Activated CD8-positive, alpha-beta memory T cell treated with anti-CD3 and anti-CD28 coated beads, Interleukin-2, amount 10 ng/mL, durations not matched to agents 7 days and 5 days (primary cell): ENCODE measurements around the gene HMGCS2. TPM values are rescaled to one million over a fixed set of nuclear protein-coding genes. Genes with fewer than 3 reads are reported as not detected.
"Not testable (repeated sequence)": the region's sequence is repeated elsewhere in the genome, so short reads cannot be mapped to it uniquely, and the experiment has no call there.

Source experiments
- ATAC-seq: fragments of 150-1000 bp; cut with Tn5 transposase; one replicate; pipeline ENCODE4 v1.10.0; 2021; ENCODE audit warnings: moderate library complexity
- CTCF ChIA-PET: fragments of 350-600 bp; sonication (Branson Sonifier 250); formaldehyde crosslinking; loops from one replicate; lab custom pipeline; 2021; ENCODE audit warnings: antibody characterized with exemption; lab: Charles Lee
- DNase-seq: peaks from one replicate; pipeline ENCODE4 v3.0.0-alpha.2; 2020
- H3K27ac Mint-ChIP-seq: one replicate; pipeline ENCODE4 v1.8.0; 2021; ENCODE audit warnings: mild to moderate bottlenecking, mixed read lengths
- H3K27me3 Mint-ChIP-seq: one replicate; pipeline ENCODE4 v1.8.0; 2021; ENCODE audit warnings: mixed read lengths
- H3K36me3 Mint-ChIP-seq: one replicate; pipeline ENCODE4 v1.8.0; 2021; ENCODE audit warnings: mild to moderate bottlenecking, mixed read lengths
- H3K4me1 Mint-ChIP-seq: one replicate; pipeline ENCODE4 v1.8.0; 2021; ENCODE audit warnings: mixed read lengths
- H3K4me3 Mint-ChIP-seq: one replicate; pipeline ENCODE4 v1.8.0; 2021; ENCODE audit warnings: mild to moderate bottlenecking, moderate library complexity, mixed read lengths
- H3K9me3 Mint-ChIP-seq: one replicate; pipeline ENCODE4 v1.8.0; 2022; ENCODE audit warnings: low read depth, mixed read lengths
- total RNA-seq, 2 experiments: library from RNA; stranded (reverse); gene quantifications; one replicate each; pipeline ENCODE4 v1.2.3, GENCODE V29; 2021

Gene HMGCS2
- total RNA-seq, 2 experiments from 2014 or later: not detected

DNA sequence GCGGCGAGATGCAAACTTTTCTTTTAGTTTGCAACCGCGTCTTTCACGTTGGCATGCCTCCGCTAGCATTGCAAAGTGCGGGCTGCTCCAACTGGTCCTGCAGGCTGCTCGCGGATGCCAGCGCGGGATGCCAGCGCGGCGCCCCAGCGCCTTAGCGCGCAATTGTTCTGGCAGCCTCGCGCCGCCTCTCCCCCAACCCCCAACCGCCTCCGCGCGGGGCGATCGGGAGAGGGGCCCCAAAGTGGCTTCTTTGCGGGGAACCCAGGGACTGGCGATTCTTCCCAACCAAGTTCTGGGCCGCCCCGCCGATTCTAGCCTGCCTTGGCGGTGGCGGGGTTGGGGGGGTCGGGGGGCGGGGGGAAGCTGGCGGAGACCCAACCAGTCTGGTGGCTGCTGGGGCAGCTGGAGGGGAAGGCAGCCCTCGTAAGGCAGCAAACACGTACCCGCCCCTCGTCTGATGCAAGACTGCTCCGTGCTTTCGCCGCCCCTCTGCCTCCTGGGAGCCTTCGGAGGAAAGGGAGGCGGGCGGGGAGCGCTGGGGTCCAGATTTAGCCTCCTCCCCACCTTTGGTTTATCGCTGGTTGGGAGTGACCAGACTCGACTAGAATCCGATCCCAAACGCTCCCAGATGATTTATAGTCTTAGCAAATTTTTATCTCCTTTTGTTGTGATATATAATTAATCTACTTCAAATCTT is 56.2 kb downstream of the HMGCS2 start:
- H3K36me3 Mint-ChIP-seq: peaks cover 18% of the 10 kb centered on the region
- ATAC-seq: peak; percentile 63
- no peaks in the 10 kb centered on the region for H3K9me3 Mint-ChIP-seq
- H3K27me3 Mint-ChIP-seq: peaks cover 38% of the 10 kb centered on the region
- peak overlapping the region; percentile 86 for H3K27ac Mint-ChIP-seq
- H3K4me3 Mint-ChIP-seq: peak overlapping the region; percentile 97
- CTCF ChIA-PET: interaction anchor here (2.7 kb wide), 1 partner anchor 37 kb away, joined by 8 read pairs; no protein-coding TSS in a partner anchor
- DNase-seq: peak; percentile 79
- peaks cover 40% of the 10 kb centered on the region for H3K4me1 Mint-ChIP-seq

DNA sequence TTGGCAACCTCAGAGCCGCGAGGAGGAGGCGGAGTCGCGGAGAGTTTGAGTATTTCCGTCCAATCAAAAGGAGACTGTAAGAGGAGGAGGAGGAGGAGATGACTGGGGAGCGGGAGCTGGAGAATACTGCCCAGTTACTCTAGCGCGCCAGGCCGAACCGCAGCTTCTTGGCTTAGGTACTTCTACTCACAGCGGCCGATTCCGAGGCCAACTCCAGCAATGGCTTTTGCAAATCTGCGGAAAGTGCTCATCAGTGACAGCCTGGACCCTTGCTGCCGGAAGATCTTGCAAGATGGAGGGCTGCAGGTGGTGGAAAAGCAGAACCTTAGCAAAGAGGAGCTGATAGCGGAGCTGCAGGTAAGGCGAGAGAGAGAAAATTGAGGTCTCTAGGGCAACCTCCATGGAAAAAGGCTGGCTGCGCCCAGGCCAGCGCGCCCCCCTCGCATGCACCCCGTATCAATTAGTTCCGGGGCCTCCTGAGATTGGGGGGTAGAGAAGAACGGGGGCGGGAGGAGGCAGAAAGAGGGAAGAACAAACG is 56.8 kb downstream of the HMGCS2 start, which contains the start of gene PHGDH:
Gene PHGDH, plus strand, starts transcription at position 131 of the 538 bp plus-strand sequence. Its CDS starts 89 bp downstream, at position 220.
- H3K36me3 Mint-ChIP-seq: peaks cover 18% of the 10 kb centered on the region
- peak within 1 kb of the TSS; percentile 86 for H3K27ac Mint-ChIP-seq
- peaks cover 41% of the 10 kb centered on the region for H3K27me3 Mint-ChIP-seq

DNA sequence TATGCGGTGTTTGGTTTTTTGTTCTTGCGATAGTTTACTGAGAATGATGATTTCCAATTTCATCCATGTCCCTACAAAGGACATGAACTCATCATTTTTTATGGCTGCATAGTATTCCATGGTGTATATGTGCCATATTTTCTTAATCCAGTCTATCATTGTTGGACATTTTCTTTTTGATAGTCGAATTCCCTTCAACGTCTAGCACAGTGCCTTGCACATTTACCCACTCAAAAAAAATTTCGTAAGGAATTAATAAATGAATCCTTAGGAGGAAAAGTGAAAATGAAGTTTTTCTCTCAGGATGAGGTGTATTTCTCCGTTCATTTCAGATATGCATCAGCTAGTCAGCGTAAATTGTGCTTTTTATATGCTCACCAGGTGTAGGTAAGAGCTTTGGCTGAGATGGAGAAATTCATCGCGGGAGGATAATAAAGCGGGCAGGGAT is 57.3 kb downstream of the HMGCS2 start:
- not testable (repeated sequence) for ATAC-seq, H3K9me3 Mint-ChIP-seq, DNase-seq
- peaks cover 18% of the 10 kb centered on the region for H3K36me3 Mint-ChIP-seq
- H3K27me3 Mint-ChIP-seq: peaks cover 41% of the 10 kb centered on the region
- peak overlapping the region; percentile 86 for H3K27ac Mint-ChIP-seq
- H3K4me1 Mint-ChIP-seq: peaks cover 36% of the 10 kb centered on the region
- H3K4me3 Mint-ChIP-seq: peak overlapping the region; percentile 97
- CTCF ChIA-PET: interaction anchor here (0.6 to 2.7 kb wide), 2 partner anchors 36 to 436 kb away, joined by 3 to 8 read pairs; no protein-coding TSS in a partner anchor

More for the DNA sequence above, 56.8 kb downstream of the HMGCS2 start, which contains the start of gene PHGDH:
- Mint-ChIP-seq H3K4me1 (peaks cover 39% of the 10 kb centered on the region), H3K9me3 (no peaks in the 10 kb centered on the region), H3K4me3 (peak within 1 kb of the TSS; percentile 97)
- ATAC-seq: peak; percentile 88
- peak; percentile 80 for DNase-seq
- CTCF ChIA-PET: interaction anchor here (0.6 to 2.7 kb wide), 2 partner anchors 37 to 436 kb away, joined by 3 to 8 read pairs; no protein-coding TSS in a partner anchor

DNA sequence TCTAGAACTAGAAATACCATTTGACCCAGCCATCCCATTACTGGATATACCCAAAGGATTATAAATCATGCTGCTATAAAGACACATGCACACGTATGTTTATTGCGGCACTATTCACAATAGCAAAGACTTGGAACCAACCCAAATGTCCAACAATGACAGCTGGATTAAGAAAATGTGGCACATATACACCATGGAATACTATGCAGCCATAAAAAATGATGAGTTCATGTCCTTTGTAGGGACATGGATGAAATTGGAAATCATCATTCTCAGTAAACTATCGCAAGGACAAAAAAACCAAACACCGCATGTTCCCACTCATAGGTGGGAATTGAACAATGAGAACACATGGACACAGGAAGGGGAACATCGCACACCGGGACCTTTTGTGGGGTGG is 62.1 kb downstream of the HMGCS2 start:
- Mint-ChIP-seq H3K27me3 (peaks cover 53% of the 10 kb centered on the region), H3K9me3 (peaks cover 11% of the 10 kb centered on the region)
- CTCF ChIA-PET, H3K36me3 Mint-ChIP-seq, H3K4me3 Mint-ChIP-seq, ATAC-seq, H3K4me1 Mint-ChIP-seq, DNase-seq, H3K27ac Mint-ChIP-seq: not testable (repeated sequence)

DNA sequence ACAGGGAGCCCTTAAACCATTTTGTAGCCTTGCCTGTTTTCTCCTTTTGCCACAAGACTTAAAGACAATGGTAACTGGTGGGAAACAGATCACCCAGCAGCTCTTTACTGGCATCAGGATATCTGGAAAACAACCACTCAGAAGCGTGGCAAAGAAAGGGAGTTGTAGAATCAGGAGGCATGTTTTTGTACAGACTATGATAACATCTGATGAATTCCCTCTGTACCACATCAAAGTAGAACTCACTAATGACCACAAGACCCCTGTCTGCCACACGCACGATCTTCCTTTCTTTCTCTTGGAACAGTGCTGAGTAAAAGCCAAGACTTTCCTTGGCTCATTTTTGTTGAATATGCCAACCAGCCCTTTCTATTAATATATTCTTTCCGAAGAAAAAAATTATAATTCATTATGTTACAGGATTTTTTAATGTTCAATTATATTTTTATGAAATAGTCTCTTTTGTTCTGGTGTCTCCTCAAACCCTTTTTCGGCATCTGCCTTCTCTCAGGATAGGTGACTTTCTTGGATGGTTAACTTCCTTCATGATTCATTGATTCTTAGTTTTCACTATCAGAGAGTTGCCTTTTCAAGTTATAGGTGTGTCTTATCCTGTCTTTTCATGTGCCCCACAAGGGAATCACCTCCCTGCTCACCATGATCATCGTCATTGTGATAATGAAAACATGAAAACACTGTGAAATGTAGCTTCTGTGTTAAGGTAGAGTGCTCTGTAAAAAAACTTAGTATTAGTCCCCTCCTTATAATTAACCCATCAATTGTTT is 64.8 kb downstream of the HMGCS2 start:
- DNase-seq (no peak), ATAC-seq (no peak)
- H3K36me3 Mint-ChIP-seq: peaks cover 4% of the 10 kb centered on the region
- peaks cover 17% of the 10 kb centered on the region for H3K9me3 Mint-ChIP-seq
- peaks cover 42% of the 10 kb centered on the region for H3K27me3 Mint-ChIP-seq
- CTCF ChIA-PET: interaction anchor here (0.6 kb wide), 1 partner anchor 40 kb away, joined by 3 read pairs; no protein-coding TSS in a partner anchor
- no peak overlapping the region for H3K27ac Mint-ChIP-seq
- no peak overlapping the region for H3K4me3 Mint-ChIP-seq
- H3K4me1 Mint-ChIP-seq: no peaks in the 10 kb centered on the region

DNA sequence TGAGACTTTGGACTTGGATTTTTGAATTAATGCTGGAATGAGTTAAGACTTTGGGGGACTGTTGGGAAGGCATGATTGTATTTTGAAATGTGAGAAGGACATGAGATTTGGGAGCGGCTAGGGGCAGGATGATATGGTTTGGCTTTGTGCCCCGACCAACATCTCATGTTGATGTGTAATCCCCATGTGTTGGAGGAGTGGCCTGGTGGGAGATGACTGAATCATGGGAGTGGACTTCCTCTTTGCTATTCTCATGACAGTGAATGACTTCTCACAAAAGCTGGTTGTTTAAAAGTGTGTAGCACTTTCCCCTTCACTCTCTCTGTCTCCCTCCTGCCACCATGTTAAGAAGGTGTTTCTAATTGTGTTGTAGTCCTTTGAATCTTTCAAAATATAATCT is 66.3 kb downstream of the HMGCS2 start:
- Mint-ChIP-seq H3K9me3 (peaks cover 17% of the 10 kb centered on the region), H3K4me3 (no peak overlapping the region), H3K36me3 (peaks cover 4% of the 10 kb centered on the region), H3K27ac (no peak overlapping the region), H3K27me3 (peaks cover 40% of the 10 kb centered on the region), H3K4me1 (no peaks in the 10 kb centered on the region)
- no peak for DNase-seq
- CTCF ChIA-PET: no interaction called here
- no peak for ATAC-seq

DNA sequence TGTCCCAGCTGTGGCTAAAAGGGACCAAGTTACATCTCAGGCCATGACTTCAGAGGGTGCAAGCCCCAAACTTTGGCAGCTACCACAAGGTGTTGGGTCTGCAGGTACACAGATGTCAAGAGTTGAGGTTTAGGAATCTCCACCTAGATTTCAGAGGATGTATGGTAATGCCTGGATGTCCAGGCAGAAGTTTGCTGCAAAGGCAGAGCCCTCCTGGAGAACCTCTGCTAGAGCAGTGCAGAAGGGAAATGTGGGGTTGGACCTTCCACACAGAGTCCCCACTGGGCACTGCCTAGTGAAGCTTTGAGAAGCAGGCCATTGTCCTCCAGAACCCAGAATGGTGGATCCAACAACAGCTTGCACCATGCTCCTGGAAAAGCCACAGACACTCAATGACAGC is 67.0 kb downstream of the HMGCS2 start:
- Mint-ChIP-seq H3K36me3 (peaks cover 4% of the 10 kb centered on the region), H3K4me3 (no peak overlapping the region), H3K27ac (no peak overlapping the region), H3K27me3 (peaks cover 37% of the 10 kb centered on the region), H3K4me1 (no peaks in the 10 kb centered on the region), H3K9me3 (peaks cover 17% of the 10 kb centered on the region)
- CTCF ChIA-PET: no interaction called here
- DNase-seq (no peak), ATAC-seq (no peak)

DNA sequence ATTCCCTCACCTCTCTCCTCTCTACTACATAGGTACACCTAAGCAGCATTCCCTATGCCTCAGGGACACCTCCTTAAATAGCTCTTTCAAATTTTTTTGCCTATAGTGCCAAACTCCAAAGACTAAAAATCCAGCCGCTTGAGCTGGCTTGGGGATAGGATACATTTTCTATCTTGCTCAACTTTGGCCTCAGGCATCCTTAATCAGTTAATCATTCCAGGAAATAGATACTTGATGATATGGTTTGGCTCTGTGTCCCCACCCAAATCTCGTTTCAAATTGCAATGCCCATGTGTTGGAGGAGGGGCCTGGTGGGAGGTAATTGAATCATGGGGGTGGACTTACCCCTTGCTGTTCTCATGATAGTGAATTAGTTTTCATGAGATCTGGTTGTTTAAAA is 68.4 kb downstream of the HMGCS2 start:
- no peak for DNase-seq
- peaks cover 45% of the 10 kb centered on the region for H3K27me3 Mint-ChIP-seq
- peaks cover 4% of the 10 kb centered on the region for H3K36me3 Mint-ChIP-seq
- CTCF ChIA-PET: no interaction called here
- peaks cover 17% of the 10 kb centered on the region for H3K9me3 Mint-ChIP-seq
- H3K4me3 Mint-ChIP-seq: no peak overlapping the region
- no peak overlapping the region for H3K27ac Mint-ChIP-seq
- no peak for ATAC-seq
- no peaks in the 10 kb centered on the region for H3K4me1 Mint-ChIP-seq

Other genes starting within 250 kb of the HMGCS2 start
- gene ZNF697, start 120.6 kb downstream of the HMGCS2 start, total RNA-seq: under 1 TPM; 0.06 to 0.47 TPM
- 100 to 1,000 TPM; 165 to 209 TPM for gene PHGDH, start 57.0 kb downstream of the HMGCS2 start, total RNA-seq
- 1 to 10 TPM; 1.8 to 7.5 TPM for gene REG4, start 42.6 kb upstream of the HMGCS2 start, total RNA-seq
- gene ADAM30, start 127.6 kb upstream of the HMGCS2 start, total RNA-seq: not detected